Stimulated activated CD8-positive, alpha-beta memory T cell treated with anti-CD3 and anti-CD28 coated beads, Interleukin-4, amount 100 ng/mL, for 4 hours (primary cell): ENCODE results near the gene IRS1.

ENCODE experiments used
- DNase-seq, 2 donors: peaks; one replicate each; pipeline ENCODE4 v3.0.0-alpha.2; 2020; ENCODE audit warnings: low read depth in 2 of 2, low spot score in 1 of 2

Gene IRS1

DNA sequence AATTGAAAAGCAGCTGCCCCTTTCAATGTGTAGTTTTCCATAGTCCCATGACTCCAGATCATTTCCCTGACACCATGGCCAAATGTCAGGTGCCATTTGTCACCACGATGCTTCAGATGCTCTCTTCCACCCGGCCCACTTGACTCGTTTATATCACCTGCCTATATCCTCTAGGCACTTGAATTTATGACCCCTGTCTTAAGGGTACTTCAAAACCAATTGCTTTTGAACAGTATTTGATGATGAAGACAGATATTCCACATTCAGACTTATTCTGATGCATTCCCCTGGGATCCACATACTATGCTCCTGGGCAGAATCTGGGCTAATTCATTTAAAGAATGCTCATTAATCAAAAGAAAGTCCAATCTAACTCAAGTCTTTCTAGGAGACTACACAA, 19.3 kb upstream of the IRS1 start:
- DNase-seq: no peak

DNA sequence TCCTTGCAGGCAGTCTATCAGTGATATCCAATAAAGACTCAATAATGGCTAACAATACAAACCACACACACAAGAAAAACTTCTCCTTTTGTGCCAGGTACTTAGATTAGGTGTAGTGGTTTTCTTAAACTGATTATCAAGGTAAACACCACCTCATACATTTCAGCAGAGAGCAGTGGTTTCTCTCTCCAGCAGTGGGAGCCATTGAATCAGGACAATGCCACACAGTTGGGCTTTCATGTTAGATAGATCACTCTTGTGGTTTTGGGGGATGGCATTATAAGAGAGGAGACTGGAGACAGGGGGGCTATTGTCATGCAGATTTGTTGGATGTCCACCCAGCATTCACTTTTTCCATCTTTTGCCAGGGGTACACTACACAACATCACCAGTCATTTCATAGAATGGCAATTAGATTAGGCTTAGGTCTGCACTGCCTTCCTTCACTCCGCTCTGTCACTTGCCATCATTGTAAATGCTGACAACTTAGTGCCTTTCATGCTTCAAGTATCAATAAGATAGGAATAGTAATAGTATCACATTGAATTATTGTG, 13.6 kb upstream of the IRS1 start:
- no peak for DNase-seq

DNA sequence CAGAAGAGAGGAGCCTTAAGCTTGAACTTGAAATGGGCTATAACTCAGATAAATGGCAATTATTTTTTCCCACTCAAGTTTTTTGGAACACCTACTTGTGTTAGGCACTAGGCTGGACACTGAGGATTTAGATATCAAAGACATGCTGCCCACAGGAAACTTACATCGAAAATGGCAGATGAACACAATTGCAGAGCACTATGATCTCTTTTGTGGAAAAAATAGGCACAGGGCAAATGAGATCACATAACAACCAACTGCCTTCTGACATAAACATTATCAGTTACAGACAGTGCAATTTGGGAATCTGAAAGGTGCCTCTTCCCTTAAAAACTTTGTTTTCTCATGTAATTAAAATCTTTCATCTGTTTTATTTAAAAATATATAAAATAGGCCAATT, 3.8 kb upstream of the IRS1 start:
- no peak for DNase-seq

DNA sequence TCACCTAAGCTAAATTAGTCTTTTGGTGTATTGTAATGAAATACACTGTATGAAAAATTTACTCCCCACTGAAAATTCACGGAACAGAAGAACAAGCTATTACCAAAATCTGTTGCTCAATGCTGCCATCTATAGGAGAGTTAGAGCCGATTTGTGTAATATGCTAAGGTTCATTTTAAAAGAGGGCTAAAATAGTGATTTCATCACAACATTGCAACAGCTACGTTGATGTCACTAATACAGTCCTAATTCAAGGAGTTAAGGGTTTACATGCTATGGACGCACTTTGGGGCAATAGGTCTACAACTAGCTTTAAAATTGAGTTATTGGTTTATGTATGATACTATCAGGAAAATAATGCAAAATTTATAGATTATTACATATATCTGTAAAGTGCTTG, 3.0 kb upstream of the IRS1 start:
- no peak for DNase-seq

DNA sequence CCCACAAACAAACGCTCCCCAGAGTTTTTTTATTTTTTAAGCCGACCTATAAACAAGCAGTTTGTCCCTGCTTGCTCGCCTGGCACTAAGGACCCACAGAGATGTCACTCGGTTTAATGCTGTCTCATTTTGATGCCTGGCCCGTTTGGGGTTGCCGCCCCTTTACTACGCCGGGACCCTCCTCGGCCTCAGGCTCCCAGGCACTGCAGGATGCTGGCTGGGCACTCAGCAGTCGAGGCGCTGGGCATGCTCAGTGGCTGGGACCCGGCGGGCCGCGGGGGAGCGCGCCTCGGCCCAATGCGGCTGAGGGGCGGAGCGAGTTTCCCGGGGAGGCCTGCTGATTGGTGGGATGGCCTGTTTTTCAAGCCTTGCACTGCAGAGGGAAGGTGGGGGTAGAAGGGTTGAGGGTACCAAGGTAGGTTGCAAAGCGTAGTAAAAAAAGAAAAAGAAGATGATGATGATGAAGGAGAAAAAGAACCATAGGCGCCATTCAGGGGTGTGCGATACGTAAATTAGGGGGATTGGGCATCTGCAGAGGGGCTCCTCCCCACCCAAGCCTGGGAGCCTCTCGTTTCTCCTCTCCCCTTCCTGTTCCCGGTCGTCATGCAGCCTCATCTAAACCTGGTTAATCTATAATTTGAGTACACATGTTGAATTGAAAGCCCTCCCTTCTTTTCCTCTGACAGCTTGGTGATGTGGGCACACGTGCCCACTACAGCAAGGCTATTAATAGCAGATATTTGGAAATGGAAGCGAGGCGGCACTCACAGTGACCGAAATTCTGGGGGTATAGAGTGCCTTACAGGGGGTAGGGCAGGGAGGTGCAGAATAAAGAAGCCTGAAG, 1.5 kb upstream of the IRS1 start:
- peak; percentile 61 for DNase-seq

DNA sequence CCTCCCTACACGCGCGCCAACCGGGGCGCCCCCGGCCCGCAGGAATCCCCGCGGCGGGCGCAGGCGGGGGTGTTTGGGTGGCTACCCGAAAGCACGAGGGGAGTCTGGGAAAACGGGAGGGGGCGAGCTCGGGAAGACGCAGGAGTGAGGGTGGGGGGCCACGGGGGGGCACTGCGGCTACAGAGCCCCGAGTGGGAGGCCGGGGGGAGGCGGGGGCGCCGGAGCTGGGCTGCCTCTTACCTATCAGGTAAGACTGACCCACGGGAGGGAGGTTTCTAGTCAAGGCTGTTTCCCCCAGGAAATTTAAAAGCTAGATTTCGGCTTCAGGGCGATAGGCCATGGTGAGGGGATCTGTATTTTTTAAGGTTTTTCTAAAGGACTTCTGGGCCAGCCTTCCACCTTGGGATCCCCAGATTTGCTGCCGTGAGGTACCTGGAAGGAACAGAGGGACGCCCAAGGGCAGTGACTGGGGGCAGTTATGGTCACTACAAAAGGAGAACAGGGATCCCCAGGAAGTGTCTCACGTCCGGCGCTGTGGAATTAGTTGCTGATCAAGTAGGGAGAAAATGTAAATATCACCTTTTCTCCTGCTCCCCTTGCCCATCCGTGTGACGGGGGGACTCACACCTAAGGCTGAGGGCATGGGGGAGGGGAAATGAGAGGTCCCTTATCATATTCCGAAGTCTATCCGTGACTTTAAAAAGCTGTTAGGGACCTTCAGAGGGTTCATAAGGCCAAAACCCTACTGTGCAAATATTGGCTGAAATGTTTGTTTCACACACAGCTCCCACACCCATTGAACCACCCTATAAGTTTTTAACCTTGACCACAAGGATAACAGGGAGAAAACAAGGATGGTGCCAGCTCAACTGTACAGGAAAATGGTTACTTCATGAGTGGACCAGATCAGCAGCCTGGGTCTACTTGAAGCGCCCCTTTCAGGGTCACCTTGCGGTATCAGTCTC, 638 bp upstream of the IRS1 start:
- DNase-seq: no peak

DNA sequence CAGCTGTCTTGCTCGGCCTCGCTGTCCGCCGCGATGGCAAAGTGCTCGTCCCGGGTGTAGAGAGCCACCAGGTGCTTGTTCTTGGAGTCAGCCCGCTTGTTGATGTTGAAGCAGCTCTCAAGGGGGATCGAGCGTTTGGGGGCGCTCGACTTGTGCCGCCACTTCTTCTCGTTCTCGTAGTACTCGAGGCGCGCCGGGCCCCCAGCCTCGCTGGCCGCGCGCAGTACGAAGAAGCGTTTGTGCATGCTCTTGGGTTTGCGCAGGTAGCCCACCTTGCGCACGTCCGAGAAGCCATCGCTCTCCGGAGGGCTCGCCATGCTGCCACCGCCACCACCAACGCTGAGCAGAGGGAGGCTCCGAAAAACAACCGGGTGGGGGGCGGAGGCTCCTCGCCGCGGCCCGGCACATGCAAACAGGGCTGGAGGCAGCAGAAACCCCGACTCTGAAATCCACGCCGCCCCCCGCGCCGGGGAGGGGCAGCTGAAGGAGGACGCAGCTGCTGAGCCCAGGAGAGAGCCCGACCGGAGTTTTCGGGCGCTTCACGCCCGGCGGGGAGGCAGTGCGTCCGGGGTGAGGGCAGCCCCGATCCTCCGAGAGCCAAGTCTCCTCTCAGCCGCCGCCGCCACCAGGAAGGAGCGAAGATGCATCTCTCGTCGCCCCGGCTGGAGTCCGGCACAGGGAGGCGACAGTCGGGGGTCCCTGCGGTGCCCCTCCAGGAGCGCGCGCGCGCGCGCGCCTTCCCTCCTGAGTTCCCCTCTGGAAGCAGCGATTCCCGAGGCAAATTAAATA, 1.0 kb downstream of the IRS1 start:
- DNase-seq: no peak

DNA sequence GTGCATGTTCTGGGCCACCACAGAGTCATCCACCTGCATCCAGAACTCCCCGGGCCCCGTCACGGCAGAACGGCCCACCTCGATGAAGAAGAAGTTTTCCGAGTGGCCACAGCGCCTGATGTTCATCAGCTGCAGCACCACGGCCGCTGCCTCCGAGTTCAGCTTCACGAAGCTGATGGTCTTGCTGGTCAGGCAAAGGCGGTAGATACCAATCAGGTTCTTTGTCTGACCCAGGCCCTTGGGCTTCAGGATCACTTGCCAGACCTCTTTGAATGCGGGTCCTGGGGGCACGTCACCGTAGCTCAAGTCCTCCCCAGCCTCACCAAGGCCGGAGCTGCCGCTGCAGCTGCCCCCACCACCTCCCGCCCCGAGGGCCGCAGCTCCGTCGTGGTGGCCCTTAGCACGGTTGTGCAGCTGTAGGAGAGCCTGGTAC, 1.6 kb downstream of the IRS1 start:
- no peak for DNase-seq

DNA sequence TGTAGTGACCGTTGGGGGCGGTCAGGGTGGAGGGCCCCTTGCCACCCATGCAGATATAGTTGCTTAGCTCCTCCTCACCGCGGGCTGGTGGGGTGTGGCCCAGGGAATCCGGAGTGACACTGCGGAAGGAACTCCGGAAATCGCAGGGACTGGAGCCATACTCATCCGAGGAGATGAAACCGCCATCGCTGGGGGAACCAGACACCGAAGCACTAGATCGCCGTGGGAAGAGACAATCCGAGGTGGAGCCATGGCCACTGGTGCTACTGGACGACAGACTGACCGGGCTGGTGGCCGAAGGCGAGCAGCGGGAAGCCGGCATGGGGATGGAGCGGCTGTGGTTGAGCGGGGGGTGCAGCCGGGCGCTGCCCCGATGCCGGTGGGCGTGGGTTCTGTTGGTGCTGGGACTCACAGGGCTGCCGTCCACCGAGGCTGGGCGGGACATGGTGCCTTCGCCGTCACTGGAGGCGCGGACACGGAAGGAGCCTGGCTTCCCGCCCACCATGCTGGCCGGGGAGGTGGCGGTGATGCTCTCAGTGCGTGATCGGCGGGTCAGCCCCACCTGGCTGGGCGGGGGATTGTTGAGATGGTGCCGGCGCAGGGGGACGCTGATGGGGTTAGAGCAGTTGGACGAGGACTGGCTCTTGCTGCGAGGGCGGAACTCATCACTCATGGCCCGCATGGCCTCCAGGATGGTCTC, 2.2 kb downstream of the IRS1 start:
- no peak for DNase-seq

DNA sequence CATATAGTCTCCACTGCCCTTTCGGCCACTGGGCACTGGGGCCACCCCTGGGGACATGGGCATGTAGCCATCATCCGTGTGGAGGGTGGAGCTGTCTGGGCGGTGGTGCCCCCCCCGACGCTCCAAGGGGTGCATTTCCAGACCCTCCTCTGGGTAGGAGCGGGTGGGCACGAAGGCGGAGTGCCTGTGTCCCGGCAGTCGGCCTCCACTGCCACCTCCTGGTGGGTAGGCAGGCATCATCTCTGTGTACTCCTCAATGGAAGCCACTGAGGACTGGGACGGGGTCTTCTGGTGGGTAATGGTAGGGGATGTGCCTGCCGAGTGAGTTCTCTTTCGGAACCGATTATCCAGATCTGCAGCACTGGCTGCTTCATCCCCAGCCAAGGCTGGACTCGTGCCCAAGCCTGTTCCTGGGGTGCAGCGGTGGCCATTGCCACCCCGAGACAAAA, 2.8 kb downstream of the IRS1 start:
- DNase-seq: no peak

DNA sequence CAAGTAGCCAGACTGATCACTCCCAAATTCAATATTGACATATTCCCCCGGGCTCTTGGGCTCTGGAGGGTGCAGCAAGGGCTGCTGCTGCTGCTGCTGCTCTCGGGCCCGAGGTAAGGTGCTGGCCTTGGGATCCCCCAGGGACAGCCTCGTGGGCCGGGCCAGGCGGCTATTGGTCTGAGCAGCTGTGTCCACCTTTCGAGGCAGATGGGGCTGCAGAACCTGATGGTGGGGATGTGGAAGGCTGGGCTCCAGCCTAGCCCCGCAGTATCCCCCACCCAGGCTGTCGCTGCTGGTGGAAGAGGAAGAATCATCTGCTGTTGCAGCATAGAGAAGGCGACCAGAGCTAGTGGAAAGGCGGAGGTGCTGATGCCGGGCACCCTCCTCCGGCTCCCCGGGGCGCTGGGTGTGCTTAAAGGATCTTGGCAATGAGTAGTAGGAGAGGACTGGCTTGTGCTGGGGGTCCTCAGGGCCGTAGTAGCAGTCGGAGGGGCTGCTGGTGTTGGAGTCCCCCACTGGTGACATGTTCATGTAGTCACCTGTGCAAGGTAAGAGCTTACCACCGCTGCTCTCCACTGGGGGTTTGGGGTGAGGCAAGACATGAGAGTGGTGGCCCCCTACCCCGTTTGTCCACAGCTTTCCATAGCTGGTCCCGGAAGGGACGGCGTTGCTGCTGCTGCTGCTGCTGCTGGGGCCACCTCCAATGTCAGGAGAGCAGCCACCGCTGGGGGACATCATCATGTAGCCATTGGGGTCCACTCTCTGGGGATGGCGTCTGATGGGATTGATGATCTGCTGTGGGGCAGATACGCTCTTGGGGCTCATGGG, 3.4 kb downstream of the IRS1 start:
- DNase-seq: no peak

DNA sequence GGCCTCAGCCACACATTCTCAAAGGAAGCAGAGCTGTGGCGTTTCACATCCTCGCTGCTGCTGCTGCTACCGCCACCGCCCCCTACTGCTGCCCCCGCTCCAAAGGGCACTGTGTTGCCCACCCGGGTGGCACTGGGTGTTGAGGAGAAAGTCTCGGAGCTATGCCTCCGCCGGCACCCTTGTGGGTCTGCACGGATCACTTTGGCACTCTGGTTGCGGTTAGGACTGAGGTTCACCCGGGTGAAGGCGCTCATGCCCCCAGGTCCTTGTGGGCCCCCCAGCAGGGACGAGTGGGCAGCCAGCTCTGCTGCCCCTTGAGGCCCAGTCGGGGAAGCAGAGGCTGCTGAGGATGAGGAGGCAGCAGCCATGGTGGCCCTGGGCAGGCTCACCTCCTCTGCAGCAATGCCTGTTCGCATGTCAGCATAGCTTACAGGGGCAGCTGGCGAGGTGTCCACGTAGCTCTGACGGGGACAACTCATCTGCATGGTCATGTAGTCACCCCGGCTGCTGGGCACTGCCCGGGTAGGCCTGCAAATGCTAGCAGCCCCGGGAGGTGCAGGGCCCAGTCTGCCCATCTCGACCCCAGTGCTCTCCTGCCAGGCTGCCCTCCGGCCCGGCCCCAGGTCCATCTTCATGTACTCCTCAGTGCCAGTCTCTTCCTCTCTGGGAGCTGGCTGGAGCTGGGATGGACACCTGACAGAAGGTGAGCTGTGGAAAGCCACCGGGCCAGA, 4.2 kb downstream of the IRS1 start:
- no peak for DNase-seq

DNA sequence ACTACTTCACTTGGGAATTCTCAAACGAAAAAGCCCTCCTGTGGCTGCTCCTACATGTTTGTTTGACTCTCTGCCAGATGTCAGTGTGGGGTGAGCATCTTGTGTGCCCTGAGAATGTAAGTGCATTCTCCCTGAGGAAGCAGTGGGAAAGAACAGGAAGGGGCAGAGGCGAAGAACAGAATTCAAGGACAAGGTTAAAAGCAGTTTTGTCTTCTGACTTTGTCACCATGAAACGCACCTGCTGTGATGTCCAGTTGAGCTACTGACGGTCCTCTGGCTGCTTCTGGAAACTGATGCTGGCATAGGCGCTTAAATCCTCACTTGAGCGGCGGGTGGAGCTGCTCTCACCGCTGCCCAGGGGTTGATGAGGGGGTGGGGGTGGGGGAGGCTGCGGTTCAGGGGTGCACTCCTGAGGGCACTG, 4.9 kb downstream of the IRS1 start:
- DNase-seq: no peak

DNA sequence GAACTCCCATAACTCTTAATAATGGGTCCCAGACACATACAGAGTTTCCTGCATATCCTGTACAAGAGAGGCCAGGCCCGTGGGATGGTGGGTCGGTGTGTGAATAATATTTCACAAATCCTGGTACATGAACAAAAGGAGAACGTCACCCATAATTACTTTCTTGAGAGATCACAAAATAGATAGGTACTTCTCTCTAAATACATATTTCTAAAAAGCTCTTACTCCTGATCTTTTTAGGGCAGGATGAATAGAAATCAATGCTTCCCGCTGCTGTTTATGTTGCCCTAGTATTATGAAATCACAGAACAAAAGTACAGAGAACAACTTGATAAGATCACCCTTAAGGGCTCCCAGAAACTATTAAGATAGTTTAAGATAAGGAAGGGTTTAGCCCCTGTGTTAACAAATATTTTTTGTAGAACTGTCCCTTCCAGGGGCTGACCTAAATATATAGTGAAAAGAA, 5.4 kb downstream of the IRS1 start:
- DNase-seq: no peak

DNA sequence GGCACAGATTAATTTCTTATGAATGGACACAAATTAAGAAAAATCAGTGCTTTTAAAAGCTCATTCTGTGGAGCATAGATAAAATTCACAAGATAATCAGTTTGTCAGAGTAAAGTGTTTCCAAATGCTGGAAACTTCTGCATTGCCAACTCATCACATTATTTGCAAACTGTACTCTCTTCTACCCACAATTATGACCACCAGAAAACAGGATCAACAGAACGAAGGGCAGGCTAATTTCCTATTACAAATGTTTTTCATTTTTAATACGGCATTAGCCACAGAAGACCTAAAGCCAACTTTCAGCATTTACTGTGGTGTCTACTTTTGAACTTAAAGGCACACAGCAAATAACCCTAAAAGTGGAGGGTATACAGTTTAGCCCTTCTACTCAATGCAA, 6.0 kb downstream of the IRS1 start:
- DNase-seq: no peak

DNA sequence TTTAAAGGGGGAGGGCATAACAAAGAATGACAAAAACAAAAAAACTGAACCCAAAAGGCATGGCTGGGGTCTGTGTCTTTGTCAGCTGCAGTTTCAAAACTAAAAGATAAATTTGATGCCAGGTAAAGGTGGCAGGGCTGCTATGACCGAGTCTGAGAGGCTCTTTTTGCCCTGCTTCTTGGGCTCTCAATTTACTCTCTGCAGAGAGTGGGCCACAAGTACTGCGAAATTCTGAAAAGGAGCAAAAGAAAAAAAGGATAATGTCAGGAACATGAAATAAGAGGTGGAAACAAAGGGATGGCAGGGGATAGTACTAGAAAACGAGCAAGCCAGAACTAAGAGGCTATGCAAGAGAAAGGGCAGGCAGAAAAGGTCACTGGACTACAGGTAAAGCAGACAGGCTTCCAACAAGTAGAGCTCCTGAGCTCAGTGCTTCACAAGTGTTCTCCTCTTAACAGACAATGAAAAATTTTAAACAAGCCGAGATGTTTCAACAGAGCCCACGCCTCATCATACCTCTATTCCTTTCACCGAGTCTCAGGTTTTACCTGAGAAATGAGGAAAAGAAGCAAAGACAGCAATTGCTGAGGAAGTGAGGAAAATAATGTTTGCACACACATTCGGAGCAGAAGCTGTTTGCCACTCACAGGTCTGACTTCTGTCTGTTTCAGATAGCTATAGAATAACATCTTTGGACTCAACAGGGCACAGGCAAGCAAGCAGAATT, 7.3 kb downstream of the IRS1 start:
- no peak for DNase-seq

DNA sequence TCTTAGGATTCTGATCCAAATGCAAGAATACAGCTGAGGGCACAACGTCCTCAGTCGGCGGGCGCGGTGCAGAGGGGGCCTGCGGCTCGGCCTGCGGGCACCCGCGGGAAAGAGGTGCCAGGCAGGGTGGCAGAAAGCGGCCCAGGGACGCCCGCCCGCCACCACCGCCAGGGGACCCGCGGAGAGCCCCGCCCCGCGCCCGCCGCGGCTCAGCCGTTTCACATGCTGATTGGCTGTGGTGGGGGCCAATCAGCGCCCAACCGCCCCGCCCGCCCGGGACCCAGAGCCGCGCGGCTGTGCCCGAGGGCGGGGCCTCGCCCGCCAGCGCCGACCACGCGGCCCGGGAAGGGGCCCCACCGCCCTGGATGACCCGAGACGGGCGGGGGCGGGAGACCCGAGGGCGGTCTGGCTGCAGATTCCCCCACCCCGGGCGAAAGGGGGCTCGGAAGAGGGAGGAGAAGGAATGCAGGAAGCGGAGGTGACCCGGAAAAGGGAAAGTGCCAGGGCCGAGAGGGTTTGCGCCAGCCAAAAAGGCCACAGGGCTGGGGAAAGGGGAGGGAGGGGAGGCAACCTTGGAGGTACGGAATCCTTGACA, 8.0 kb downstream of the IRS1 start:
- DNase-seq: peak; percentile 79 to 87

DNA sequence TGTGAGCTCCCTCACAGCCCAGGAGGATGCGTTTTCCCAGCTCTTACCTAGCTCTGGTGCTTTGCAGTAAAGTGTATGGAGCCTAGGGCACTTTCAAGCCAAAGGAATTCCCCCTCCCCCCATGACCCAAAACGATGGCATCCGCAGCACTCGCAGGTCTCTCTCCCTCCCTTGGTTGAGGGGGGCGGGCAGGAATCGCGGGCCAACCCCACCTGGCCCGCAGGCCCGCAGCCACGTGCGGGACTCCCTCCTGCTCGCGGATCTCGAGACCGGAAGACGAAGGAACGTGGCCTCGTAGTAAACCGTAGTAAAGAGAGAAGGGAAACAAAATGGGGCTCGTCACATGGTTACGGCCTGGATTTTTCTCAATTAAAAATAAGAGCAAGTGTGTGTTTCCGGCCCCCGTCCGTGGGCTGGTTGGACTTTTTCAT, 8.5 kb downstream of the IRS1 start:
- no peak for DNase-seq
